BLaER1 treated with 17β-estradiol and CSF1 and Interleukin-3, amounts not matched to agents 10 nM and 100 nM (cell line): Measurements from ENCODE around the gene SEC63.
"Not testable (repeated sequence)": the region's sequence is repeated elsewhere in the genome, so short reads cannot be mapped to it uniquely, and the experiment has no call there.

Source experiments
- H3K27ac ChIP-seq, 11 experiments: shearing (Covaris generic); formaldehyde crosslinking; 2 replicates each; pipeline ENCODE4 v1.8.1; 2022
- H3K27me3 ChIP-seq, 11 experiments: shearing (Covaris generic); formaldehyde crosslinking; 2 replicates each; pipeline ENCODE4 v1.8.1; 2022
- H3K36me3 ChIP-seq, 11 experiments: shearing (Covaris generic); formaldehyde crosslinking; 2 replicates each; pipeline ENCODE4 v1.8.1; 2022
- H3K4me1 ChIP-seq, 10 experiments: shearing (Covaris generic); formaldehyde crosslinking; 2 replicates each; pipeline ENCODE4 v1.8.1; 2022
- H3K4me2 ChIP-seq, 11 experiments: shearing (Covaris generic); formaldehyde crosslinking; 2 replicates each; pipeline ENCODE4 v1.8.1; 2022
- H3K4me3 ChIP-seq, 10 experiments: shearing (Covaris generic); formaldehyde crosslinking; 2 replicates each; pipeline ENCODE4 v1.8.1; 2022
- H3K9ac ChIP-seq, 11 experiments: shearing (Covaris generic); formaldehyde crosslinking; 2 replicates each; pipeline ENCODE4 v1.8.1; 2022
- H3K9me3 ChIP-seq, 11 experiments: shearing (Covaris generic); formaldehyde crosslinking; replicated peaks in 1 of 11; 2 replicates each; pipeline ENCODE4 v1.8.1; 2022
- H4K20me1 ChIP-seq, 11 experiments: shearing (Covaris generic); formaldehyde crosslinking; 2 replicates each; pipeline ENCODE4 v1.8.1; 2022
- Cebpa-rat ChIP-seq, 11 experiments: shearing (Covaris generic); IDR thresholded peaks; 2 replicates each; pipeline ENCODE4 v1.8.1; 2022

The SEC63 gene, protein sequence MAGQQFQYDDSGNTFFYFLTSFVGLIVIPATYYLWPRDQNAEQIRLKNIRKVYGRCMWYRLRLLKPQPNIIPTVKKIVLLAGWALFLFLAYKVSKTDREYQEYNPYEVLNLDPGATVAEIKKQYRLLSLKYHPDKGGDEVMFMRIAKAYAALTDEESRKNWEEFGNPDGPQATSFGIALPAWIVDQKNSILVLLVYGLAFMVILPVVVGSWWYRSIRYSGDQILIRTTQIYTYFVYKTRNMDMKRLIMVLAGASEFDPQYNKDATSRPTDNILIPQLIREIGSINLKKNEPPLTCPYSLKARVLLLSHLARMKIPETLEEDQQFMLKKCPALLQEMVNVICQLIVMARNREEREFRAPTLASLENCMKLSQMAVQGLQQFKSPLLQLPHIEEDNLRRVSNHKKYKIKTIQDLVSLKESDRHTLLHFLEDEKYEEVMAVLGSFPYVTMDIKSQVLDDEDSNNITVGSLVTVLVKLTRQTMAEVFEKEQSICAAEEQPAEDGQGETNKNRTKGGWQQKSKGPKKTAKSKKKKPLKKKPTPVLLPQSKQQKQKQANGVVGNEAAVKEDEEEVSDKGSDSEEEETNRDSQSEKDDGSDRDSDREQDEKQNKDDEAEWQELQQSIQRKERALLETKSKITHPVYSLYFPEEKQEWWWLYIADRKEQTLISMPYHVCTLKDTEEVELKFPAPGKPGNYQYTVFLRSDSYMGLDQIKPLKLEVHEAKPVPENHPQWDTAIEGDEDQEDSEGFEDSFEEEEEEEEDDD

DNA sequence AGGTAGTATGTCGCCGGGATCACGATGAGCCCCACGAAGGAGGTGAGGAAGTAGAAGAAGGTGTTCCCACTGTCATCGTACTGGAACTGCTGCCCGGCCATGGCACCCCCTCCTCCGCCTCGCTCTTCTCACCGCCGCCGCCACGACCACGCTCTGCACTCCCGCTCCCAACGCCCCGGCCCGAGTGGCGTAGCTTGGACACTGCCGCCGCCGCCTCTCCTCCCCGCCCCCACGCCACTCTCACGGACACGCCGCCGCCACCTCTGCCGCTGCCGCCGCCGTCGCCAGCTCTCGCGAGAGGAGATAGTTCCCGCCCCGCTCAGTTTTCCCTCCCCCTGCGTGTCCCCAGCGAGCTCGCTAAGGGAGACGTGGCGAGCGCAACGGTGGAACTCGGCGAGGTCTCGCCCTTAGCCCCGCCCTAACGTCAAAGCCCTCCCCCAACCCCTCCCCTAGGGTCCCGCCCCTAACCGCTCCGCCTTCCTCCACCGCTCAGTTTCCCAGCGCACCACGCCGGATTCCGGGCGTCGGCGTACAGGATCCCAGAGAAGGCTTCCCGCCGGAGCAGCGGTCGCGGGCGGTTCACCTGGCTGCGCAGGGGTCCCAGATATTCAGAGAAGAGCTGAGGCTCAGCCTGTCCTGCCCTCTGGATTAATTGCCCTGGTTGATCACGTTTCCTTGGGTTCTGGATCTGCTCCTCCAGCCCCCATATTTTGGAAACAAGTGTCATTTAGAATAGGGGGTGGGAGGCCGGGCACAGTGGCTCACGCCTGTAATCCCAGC, at the start of gene SEC63:
SEC63 (minus strand) TSS at position 300 of the 780 bp plus-strand sequence; CDS start at position 101, 199 bp downstream.
- Histone ChIP-seq H3K27ac (peak within 1 kb of the TSS; percentile 93 to 100 (median 98)), H4K20me1 (peaks cover 12 to 34% (median 26%) of the 10 kb centered on the region in 11 experiments; a peak in 18 of 22 replicates), H3K4me2 (peak within 1 kb of the TSS; percentile 83 to 97 (median 90)), H3K4me1 (peaks cover 26 to 42% (median 32%) of the 10 kb centered on the region in 10 experiments), H3K4me3 (peak within 1 kb of the TSS; percentile 91 to 100 (median 98)), H3K9ac (peak within 1 kb of the TSS; percentile 96 to 100 (median 98)), H3K9me3 (peaks cover 0 to 19% (median 11%) of the 10 kb centered on the region in 11 experiments; a peak in 14 of 22 replicates), H3K36me3 (peaks cover 8 to 21% (median 15%) of the 10 kb centered on the region in 11 experiments; a peak in 21 of 22 replicates), H3K27me3 (no peaks in the 10 kb centered on the region)
- no peak for TF ChIP-seq Cebpa-rat (IDR thresholded peaks at IDR 0.05)

DNA sequence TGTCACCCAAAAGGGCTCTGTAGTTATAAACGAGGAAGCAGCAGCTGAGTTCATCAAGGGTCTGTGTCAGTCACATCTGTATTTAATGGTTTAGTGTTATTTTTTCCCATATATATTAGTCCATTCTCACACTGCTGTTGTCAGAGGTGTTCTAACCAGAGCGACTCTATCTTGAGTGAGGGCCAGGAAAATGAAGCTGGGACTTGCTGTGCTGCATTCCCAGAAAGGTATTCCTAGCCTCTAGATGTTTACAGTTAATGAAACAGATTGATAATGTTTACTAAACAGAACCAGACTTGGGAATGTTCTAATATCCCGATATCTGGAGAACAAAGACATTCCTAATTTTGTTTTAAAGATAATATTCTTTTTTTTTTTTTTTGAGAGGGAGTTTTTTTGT, 48.0 kb upstream of the SEC63 start:
- no peaks in the 10 kb centered on the region for H3K27me3 ChIP-seq
- H3K4me2 ChIP-seq = no peak overlapping the region
- peaks cover 23 to 40% (median 29%) of the 10 kb centered on the region in 11 experiments for H3K9me3 ChIP-seq
- no peak overlapping the region for H3K9ac ChIP-seq
- no peaks in the 10 kb centered on the region for H4K20me1 ChIP-seq
- H3K27ac ChIP-seq = no peak overlapping the region
- TF ChIP-seq Cebpa-rat (IDR thresholded peaks at IDR 0.05) = no peak
- peaks cover 0 to 16% (median 2%) of the 10 kb centered on the region in 10 experiments; a peak in 6 of 20 replicates for H3K4me1 ChIP-seq
- peaks cover 0 to 13% (median 0%) of the 10 kb centered on the region in 11 experiments; a peak in 5 of 22 replicates for H3K36me3 ChIP-seq
- H3K4me3 ChIP-seq = no peak overlapping the region

DNA sequence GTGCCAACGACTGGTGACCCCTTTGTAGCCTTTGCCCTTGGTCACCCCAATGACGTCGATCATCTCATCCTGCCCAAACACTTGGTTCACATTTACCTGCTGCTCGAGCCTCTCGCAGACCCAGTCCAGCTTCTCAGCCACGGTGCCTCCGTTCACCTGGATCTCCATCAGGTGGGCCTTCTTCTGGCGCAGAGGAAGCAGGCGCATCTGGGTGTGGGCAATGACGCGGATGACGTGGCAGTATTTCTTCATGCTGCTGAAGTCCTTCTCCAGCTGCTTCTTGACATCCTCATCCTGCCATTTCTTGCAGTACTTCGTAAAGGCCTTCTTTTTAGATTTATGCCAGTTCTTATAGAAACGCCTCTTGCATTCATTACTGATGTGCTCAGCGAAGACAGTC, 46.9 kb upstream of the SEC63 start:
- no peak overlapping the region for H3K4me2 ChIP-seq
- H3K27me3 ChIP-seq = no peaks in the 10 kb centered on the region
- no peak overlapping the region for H3K9ac ChIP-seq
- H3K4me3 ChIP-seq = no peak overlapping the region
- TF ChIP-seq Cebpa-rat (IDR thresholded peaks at IDR 0.05) = no peak
- peaks cover 0 to 16% (median 2%) of the 10 kb centered on the region in 10 experiments; a peak in 6 of 20 replicates for H3K4me1 ChIP-seq
- H4K20me1 ChIP-seq = no peaks in the 10 kb centered on the region
- H3K27ac ChIP-seq = no peak overlapping the region
- peaks cover 0 to 13% (median 0%) of the 10 kb centered on the region in 11 experiments; a peak in 5 of 22 replicates for H3K36me3 ChIP-seq
- peaks cover 21 to 29% (median 23%) of the 10 kb centered on the region in 11 experiments for H3K9me3 ChIP-seq

DNA sequence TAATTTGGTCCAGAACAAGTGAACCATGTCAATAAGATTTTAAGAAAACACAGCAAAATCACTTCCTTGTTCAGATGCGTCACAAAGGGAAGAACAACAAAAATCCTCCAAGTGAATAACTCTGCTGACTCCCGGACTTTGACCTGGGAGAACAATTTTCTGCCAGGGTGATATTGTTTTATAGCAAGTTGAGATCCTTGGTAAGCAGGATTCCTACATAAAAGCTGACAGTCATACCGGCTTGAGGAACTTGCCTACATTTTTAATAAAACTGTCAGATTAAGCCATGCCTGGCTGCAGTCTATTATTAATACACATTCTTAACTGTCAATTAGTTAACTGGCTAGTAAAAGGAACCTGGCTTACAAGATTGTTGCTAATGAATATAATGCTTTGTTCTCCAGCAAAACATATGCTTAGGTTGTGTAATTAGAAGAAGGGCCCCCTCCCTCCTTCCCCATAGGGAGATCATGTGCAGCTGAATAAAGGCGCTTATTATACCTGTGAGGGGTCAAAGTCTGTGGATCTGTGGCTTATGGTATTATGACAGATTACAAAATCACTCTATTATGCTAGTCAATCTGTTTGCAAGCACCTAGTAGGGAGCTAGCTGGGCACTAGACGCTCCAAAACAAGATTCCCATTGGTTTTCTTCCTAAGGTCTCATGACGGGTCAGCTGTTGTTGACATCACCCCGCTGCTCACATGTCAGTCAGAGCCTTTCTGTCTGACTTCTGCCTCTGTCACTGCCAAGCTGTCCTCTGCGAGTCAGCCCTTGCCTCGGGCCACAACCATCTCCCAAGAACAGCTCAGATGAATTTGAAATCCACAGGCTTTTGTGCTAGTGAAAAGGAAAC, 44.6 kb upstream of the SEC63 start:
- Histone ChIP-seq H3K4me3 (no peak overlapping the region), H4K20me1 (no peaks in the 10 kb centered on the region), H3K4me2 (peak overlapping the region in 2 of 11 experiments; percentile 42 to 60; a peak in 4 of 22 replicates), H3K4me1 (peaks cover 0 to 16% (median 2%) of the 10 kb centered on the region in 10 experiments; a peak in 6 of 20 replicates), H3K27me3 (no peaks in the 10 kb centered on the region), H3K9me3 (peaks cover 0 to 6% (median under 1%) of the 10 kb centered on the region in 11 experiments; a peak in 6 of 22 replicates), H3K36me3 (no peaks in the 10 kb centered on the region), H3K9ac (no peak overlapping the region), H3K27ac (peak overlapping the region in 3 of 11 experiments; percentile 26 to 39 (median 34); a peak in 4 of 22 replicates)
- TF ChIP-seq Cebpa-rat (IDR thresholded peaks at IDR 0.05) = no peak

DNA sequence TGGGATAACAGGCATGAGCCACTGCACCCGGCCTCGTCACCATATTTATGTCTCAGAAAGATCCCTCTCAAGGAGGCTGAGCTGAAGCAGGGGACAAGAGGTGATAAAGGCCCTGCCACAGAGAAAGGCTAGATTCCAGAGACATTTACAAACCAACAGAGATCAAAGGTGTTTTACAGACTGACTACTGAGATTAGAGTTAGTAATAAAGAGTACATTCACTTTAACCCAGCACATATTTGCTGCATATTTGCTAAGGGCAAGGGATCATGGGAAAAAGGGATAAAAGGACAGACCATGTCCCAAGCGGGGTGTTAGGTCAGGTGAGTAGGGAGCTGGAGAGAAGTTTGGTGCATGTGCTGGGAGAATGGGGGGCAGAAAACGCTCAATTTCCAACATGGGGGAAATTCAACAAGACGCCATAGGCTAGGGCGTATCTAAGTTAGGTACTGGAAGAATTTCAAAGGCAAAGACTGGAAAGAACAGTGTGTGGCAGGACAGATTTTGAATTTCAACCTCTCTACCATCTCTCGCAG, 43.8 kb upstream of the SEC63 start:
- H3K27ac ChIP-seq = peak overlapping the region in 3 of 11 experiments; percentile 26 to 39 (median 34); a peak in 4 of 22 replicates
- no peak overlapping the region for H3K9ac ChIP-seq
- peak overlapping the region in 2 of 11 experiments; percentile 42 to 60; a peak in 4 of 22 replicates for H3K4me2 ChIP-seq
- H3K4me3 ChIP-seq = no peak overlapping the region
- no peaks in the 10 kb centered on the region for H4K20me1 ChIP-seq
- TF ChIP-seq Cebpa-rat (IDR thresholded peaks at IDR 0.05) = no peak
- H3K36me3 ChIP-seq = no peaks in the 10 kb centered on the region
- peaks cover 0 to 16% (median 2%) of the 10 kb centered on the region in 10 experiments; a peak in 6 of 20 replicates for H3K4me1 ChIP-seq
- no peaks in the 10 kb centered on the region for H3K9me3 ChIP-seq
- H3K27me3 ChIP-seq = no peaks in the 10 kb centered on the region

DNA sequence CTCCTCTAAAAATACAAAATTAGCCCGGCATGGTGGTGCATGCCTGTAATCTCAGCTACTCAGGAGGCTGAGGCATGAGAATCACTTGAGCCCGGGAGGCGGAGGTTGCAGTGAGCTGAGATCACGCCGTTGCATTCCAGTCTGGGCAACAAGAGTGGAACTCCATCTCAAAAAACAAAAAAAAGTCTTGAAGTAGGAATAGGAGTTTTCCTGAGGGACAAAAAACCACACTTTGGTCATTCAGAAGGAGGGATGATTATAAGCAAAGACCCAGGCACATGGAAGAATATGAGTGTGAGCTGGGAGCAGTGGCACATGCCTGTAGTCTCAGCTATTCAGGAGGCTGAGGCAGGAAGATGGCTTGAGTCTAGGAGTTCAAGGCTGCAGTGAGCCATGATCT, 42.3 kb upstream of the SEC63 start:
- H3K27me3 ChIP-seq, H3K27ac ChIP-seq, H3K4me3 ChIP-seq, H3K9me3 ChIP-seq, H3K9ac ChIP-seq, H4K20me1 ChIP-seq, H3K4me2 ChIP-seq, H3K36me3 ChIP-seq: not testable (repeated sequence)
- H3K4me1 ChIP-seq = peaks cover 0 to 16% (median 2%) of the 10 kb centered on the region in 10 experiments; a peak in 6 of 20 replicates

DNA sequence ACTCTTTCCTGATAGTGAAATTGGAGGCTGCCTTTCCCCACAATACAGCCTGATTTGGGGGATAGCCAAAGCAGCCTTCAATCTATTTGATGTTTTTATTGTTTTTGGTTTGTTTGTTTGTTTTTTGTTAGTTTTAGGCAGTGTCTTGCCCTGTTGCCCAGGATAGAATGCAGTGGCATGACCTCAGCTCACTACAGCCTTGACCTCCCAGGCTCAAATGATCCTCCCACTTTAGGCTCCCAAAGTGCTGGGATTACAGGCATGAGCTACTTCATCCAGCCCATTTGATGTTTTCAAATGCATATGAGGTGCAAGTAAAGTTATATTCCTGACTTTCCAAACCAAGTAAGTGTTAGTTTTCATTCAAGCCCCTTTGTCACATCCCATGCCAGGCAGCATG, 41.3 kb upstream of the SEC63 start:
- Histone ChIP-seq H3K27ac (no peak overlapping the region), H3K4me3 (no peak overlapping the region), H3K4me2 (no peak overlapping the region), H3K27me3 (no peaks in the 10 kb centered on the region), H3K36me3 (no peaks in the 10 kb centered on the region), H4K20me1 (no peaks in the 10 kb centered on the region), H3K4me1 (peaks cover 0 to 16% (median 2%) of the 10 kb centered on the region in 10 experiments; a peak in 6 of 20 replicates), H3K9ac (no peak overlapping the region), H3K9me3 (no peaks in the 10 kb centered on the region)
- no peak for TF ChIP-seq Cebpa-rat (IDR thresholded peaks at IDR 0.05)
